GM12891 (cell line): ENCODE results near the gene RGS3.

Source experiments
- POLR2A ChIP-seq: IDR thresholded peaks from 2 replicates; pipeline ENCODE4 v1.6.1; 2011; ENCODE audit warnings: low read depth, low read length, control low read depth
- POLR2AphosphoS5 ChIP-seq: IDR thresholded peaks from 2 replicates; pipeline ENCODE4 v1.6.1; 2011; ENCODE audit warnings: low read depth, low read length, control low read depth

DNA sequence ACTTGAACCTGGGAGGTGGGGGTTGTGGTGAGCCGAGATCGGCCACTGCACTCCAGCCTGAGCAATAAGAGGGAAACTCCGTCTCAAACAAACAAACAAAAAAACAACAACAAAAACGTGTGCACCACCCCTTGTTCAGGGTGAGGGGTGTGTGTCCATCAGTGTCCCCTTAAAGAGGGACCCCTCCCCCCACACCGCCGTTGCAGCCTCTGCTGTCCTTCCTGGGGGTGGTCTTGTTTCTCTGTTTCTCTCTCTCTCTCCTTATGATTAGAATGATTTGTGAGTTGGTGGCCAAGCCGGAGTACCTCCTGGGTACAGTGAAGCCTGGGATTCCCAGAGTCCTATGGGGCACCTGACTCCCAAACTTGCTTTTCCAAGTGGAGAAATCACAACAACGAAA, 49.6 kb downstream of the RGS3 start:
- no peak for TF ChIP-seq POLR2A
- no peak for TF ChIP-seq POLR2AphosphoS5
